IPS-18c (cell line): Measurements from ENCODE around the gene ITIH3.

Source experiments
- H3K4me3 ChIP-seq: 2 replicates; pipeline ENCODE4 v1.7.0; 2013; ENCODE audit warnings: low read depth, mild to moderate bottlenecking, low read length, moderate library complexity; ENCODE audit not compliant: insufficient read depth
- H3K9me3 ChIP-seq: one replicate; pipeline ENCODE4 v1.6.1; 2013; ENCODE audit warnings: mild to moderate bottlenecking, low read length, moderate library complexity; ENCODE audit not compliant: control insufficient read depth, insufficient read depth

The ITIH3 gene

DNA sequence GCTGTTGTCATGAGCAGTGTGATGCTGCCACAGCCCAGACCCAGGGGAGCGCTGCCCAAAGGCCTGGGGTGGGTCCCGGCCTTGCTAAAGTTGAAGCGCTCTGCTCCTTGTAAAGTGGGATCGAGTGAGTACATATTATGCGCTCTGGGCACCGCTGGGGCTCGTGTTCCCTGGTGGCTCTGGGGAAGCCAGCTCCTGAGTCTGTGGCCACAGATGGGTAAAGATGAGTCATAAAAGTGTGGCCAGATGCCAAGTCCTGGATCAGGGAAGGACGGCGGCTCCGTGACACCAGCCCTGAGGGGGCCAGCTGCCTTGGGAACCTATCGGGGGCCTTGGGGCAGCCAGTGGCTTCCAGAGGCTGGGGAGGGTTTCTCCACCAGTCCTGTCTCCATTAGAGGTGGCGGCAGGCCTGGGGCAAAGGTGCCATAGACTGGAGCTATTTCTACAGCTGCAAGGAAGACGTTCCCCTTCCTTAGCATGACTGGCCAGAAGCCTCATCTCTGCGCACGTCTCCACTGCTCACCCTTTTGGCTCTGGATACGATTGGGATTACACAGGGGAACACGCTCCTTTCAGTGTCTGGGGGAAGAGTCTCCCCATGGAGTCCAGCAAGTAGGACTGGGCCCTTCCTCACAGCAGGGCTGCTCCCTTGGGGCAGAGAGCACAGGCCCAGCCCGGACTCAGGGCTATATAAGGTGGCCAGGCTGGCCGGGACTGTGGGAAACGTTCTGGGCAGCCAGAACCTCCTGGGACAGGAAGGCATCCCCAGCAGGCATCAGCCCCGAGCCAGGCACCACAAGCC lies 37.1 kb downstream of the ITIH3 start:
- H3K4me3 ChIP-seq = no peak overlapping the region

DNA sequence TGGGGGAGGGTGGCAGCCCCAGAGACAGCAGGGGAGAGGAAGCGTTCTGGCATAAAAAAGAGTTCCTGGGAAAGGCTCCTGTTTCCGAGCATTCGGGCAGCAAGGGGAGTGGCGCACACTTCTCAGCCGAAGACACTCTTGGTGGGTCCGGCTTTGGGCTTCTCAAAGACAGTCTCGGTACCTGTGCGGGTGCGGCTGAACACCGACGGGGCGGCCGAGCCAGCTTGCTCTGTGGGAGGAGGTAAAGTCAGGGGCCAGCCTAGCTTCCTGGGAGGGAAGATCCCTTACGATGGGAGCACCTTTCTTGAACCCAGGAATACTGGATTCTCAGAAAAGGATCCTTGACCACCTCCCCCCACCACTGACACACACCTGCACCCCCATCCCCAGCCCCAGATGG lies 38.6 kb downstream of the ITIH3 start:
- no peak overlapping the region for H3K4me3 ChIP-seq
- H3K9me3 ChIP-seq = no peaks in the 10 kb centered on the region

More for the DNA sequence above, 37.1 kb downstream of the ITIH3 start:
- no peaks in the 10 kb centered on the region for H3K9me3 ChIP-seq

DNA sequence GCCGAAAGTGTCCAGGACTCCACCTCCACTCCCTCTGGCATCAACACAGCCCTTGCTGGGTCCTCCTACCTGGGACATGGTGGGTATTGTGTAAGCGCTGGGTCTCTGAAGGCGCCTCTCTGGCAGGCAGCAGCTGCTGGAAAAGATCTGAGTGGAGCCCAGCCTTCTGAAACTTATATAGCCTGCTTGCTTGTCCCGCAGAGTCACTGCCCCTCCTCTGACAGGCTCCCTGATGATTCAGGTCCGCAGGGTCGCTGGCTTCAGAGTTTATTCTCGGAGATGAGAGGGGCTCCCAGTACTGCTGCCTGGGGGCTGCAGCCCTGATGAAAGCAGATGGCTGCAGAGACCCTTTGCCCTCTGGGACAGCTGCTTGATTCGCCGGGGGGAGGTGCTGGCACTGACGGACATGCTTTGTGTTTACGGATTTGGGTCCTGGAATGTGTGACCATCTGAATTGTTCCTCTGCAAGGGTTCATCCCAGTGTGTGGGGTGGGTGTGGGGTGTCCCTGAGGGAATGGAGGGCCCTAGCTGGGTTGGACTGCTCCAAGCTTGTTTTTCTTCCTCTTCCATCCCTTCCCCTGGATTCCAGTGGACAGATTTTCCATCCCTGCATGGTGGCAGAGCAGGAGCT lies 40.4 kb downstream of the ITIH3 start, which contains the start of gene MUSTN1:
MUSTN1 (minus strand) TSS at position 149 of the 631 bp plus-strand sequence; CDS start at position 78, 71 bp downstream.
- no peak within 1 kb of the TSS for H3K4me3 ChIP-seq
- no peaks in the 10 kb centered on the region for H3K9me3 ChIP-seq

DNA sequence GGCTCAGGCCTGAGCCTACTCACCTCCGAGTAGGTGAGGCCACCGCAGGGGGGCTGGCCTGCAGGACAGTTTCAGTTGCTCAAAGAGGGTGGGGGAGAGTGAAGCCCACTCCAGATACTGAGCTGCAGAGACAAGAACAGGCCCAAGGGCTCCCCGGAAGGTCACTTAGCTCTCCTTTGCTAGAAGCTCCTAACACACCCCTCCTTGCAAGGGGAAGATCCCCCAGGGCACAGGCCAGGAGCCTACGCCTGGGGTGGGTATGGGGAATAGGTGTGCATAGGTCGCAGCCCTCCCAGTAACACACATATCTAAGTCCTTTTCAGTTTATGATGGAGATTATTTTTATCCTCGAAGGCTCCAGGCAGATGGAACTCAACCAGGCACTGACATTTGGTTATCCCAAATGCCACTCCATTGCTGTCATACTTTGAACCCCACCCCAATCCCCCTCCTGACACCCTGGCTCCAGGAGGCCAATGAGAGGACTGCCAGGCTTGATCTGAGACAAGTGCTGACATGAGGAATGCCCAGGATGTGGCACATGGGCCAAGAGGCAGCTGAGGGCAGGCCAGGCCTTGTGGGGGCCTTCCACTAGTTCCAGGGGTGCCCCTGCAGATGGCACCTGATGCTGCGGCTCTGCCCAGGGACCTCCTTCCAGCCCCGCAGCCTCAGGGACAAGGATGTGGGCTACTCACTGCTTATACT lies 41.3 kb downstream of the ITIH3 start:
- no peaks in the 10 kb centered on the region for H3K9me3 ChIP-seq
- H3K4me3 ChIP-seq = no peak overlapping the region

DNA sequence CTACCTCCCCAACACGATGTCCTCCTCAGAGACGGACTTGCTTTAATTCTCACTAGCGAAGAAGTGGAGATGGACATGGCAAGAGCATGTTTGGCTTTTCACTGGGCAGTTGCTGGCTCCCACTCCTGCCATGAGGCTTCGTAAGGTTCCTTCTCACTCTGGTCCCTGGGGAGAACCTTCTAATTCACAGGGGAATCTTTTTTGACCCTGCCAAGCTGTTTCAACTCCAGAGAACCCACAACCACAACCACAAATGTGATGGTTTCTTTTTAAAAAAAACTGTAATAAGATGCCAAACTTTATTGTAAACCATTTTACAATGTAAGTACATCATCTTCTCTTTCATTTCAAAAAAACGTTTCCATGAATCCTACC lies 41.9 kb downstream of the ITIH3 start:
- no peak overlapping the region for H3K4me3 ChIP-seq
- no peaks in the 10 kb centered on the region for H3K9me3 ChIP-seq

DNA sequence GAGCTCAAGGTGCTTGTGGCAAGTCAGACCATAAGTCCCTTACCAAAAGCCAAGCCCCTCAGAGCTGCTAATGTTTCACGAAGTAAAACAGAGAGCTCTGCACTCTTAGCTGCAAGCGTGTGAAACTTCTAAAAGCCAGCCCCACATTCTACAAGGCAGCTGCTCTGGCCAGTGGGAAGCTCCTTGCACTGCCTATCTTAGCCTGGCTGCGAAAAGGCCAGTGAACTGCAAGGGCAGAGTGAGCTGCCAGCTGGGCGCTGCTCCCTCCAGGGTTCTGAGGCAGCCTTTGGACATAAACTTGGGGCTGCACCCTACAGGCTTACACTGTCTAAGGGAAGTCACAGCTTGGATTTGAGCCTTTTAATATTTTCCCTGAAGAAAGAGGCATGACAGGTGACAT lies 42.4 kb downstream of the ITIH3 start:
- Histone ChIP-seq H3K9me3 (no peaks in the 10 kb centered on the region), H3K4me3 (no peak overlapping the region)

DNA sequence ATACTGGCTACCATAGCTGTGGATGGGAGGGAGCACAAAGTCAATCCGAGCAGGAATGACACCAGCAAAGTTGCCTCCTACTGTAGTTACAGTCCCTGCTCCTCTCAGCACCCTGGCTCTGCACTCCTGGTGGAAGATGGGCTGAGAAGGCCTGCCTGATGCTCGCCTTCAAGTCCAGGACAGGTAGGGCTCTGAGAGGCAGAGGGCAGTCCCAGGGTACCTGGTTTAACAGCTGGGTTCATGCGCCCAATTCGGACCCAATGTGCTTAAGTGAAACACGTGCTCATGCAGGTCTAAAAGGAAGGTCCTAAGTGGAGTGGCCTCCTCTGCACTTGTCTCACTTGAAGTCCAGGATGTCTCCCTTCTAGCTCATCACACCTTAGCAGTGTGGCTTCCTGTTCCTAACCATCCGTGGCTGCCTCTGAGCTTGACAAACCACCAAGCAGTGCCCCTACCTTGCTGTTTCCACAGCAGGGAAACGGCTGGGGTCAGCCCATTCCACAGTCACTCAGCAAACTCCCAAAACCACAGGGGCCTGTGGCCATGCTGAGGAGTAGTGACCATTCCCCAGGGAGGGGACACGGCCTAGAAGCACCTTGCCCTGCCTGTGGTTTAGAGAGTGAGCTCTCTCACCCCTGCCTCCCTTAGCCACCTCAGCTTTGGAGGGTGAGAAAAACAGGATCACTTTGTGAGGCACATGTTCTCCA lies 44.1 kb downstream of the ITIH3 start:
- Histone ChIP-seq H3K4me3 (no peak overlapping the region), H3K9me3 (no peaks in the 10 kb centered on the region)

DNA sequence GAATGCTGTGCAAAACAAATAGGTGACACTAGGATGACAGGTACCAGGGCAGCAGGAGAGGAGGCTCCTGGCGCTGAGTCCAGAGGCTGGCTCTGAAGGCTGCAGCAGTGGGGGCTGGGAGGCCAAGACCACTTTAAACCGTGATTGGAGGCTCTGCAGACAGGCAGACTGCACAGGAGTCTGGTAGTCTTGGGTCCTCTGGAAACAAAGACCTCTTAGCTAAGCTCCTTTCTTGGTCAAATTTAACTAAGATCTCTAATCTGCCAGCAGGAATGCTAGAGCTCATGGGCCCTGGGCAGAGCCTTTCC lies 44.6 kb downstream of the ITIH3 start:
- Histone ChIP-seq H3K9me3 (no peaks in the 10 kb centered on the region), H3K4me3 (no peak overlapping the region)

DNA sequence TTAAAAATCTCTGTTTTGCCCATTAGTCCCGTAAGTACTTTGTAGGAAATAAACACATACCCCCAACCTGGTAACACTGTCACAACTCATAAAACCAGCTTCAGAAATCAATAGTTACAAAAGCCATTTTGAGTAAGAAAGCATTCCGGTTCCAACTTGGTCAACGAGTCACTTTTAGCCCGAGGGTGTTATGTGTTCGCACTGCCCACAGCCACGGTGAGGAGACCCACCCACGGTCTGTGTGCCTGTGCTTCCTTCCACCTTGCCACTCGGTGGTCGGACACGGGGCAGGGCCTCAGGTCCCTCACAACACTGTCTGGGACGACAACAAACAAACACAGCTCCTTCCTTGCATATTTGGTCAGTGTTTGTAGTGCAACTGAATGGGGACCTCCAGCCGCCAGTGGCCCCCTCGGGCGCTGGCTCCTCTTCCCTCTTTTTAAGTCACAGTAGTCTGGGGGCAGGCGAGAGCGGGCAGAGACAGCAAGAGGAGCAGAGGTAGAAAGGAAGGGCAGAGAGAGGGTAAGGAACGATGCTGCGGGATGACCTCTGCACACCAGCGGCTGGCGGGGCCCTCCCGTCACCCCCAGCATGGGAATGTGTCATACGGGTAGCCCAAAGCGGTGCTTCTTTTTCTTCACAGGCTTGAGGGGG lies 45.4 kb downstream of the ITIH3 start:
- Histone ChIP-seq H3K4me3 (no peak overlapping the region), H3K9me3 (no peaks in the 10 kb centered on the region)

DNA sequence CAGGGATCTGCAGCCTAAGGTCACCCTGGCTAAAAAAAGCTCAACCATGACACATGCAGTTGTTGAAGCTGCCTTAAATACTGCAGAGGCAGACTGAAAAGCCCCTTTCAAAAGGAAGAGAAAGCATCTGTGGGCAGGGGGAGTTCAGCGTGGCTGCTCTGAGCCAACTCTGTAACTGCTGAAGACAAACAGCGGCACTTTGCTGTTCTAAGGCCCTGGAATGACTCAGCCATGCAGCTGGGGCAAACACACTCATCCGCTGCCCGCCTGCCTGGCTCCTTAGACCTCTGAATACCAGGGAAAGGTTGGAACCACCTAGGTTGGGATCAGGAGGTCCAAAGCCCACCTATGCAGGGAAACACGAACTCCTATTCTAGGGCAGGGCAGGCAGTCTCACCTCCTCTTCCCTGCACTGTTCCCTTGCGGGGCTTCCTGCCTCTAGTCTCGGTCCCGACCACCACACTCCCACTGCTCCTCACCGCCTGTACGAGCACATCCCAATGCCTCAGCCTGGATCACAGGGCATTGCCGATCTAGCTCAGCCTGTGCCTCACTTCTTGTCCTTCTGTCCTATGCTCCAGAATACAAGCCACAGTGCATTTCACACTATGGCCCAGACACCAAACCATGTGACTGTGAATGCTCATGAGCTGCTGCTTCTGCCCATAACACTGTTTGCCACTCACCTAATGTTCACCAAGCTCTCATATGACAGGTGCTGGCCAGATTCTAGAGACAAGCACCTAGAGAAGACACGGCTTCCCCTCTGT lies 46.8 kb downstream of the ITIH3 start:
- Histone ChIP-seq H3K4me3 (no peak overlapping the region), H3K9me3 (no peaks in the 10 kb centered on the region)

DNA sequence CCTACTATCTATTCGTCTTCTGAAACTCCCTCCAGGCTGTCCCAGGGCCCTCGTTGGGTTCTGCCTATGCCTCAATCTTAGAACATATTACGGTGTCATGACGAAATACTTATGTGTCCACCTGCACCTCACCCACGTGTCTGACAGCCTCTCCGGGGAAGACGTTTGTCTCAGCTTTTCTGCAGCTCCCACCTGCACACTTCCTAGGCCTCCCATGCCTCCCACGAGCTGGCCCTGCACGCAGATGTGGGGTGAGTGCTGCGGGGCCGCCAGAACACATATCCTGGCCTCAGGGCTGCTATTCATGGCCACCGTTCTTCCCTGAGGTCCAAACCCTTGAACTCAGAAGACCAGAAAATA lies 47.4 kb downstream of the ITIH3 start:
- H3K4me3 ChIP-seq = no peak overlapping the region
- no peaks in the 10 kb centered on the region for H3K9me3 ChIP-seq

DNA sequence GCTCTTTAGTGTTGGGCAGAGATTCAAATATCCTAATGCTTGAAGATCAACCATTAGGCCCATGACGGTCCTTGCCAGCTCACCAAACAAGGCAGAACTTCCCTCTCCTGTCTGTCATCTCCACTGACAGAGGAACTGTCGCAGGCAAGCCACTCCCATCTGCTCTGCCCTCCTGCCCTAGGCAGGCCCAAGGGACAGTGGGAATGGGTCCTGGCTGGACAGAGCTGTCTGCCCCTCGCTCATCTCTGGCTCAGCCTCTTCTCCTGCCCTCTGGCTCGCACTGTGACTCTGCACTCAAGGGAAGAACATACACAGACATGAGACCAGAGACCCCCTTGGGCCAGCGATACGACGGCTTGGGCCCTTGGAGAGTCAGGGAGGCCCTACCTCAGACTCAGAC lies 47.8 kb downstream of the ITIH3 start:
- Histone ChIP-seq H3K9me3 (no peaks in the 10 kb centered on the region), H3K4me3 (no peak overlapping the region)

DNA sequence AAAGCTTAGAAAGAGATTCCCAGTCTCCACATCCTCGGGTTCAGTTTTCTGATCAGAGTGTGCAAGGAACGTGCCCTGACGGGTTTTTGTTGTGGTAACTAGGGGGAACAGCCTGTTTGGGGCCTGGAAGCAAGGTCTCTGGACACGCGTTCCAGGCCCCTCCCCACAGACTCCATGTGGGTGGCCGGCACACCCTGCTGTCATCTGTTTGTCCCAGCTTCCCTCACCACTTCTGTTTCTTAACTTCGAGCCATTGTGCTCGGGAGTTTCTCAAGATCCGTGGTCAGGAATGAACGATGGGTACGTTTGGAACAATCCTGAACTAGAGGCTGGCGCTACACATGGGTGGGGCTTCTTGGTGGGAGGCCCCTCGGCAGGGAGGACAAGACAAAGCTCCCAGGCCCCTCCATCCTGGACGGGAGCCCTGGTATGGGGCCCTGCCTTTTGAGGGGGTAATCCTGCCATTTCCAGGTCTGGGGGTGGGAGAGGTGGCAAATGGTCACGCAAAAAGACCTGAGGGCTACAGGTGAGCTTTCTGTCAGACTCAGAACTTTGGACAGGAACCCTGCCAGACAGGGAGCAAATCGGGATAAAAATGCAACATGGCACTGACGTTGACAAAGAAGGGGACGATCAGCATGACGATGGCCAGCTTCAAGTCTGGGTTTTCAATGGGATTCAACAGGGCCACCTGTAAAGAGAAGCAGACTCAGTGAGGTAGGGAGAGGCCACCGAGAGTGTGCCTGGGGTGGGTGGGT lies 48.7 kb downstream of the ITIH3 start:
- Histone ChIP-seq H3K4me3 (no peak overlapping the region), H3K9me3 (no peaks in the 10 kb centered on the region)

DNA sequence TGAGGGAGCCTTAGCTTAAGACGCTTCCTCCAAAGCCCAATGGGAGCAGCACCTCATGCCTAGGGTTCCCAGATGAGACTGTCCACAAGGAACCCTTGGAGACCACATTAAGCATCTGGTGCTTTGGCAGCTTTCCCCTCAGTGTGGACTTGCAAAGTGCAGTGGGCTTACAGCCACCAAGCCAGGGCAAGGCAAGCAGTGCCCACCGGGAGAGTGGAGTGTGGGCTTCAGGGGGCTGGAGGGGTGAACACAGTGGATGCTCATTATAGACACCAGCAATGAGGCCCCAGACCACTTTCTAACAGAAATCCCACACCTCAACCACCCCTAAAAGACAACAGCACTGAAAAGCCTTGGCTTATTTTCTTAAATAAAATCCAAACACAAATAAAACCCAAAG lies 49.3 kb downstream of the ITIH3 start:
- Histone ChIP-seq H3K9me3 (no peaks in the 10 kb centered on the region), H3K4me3 (no peak overlapping the region)

DNA sequence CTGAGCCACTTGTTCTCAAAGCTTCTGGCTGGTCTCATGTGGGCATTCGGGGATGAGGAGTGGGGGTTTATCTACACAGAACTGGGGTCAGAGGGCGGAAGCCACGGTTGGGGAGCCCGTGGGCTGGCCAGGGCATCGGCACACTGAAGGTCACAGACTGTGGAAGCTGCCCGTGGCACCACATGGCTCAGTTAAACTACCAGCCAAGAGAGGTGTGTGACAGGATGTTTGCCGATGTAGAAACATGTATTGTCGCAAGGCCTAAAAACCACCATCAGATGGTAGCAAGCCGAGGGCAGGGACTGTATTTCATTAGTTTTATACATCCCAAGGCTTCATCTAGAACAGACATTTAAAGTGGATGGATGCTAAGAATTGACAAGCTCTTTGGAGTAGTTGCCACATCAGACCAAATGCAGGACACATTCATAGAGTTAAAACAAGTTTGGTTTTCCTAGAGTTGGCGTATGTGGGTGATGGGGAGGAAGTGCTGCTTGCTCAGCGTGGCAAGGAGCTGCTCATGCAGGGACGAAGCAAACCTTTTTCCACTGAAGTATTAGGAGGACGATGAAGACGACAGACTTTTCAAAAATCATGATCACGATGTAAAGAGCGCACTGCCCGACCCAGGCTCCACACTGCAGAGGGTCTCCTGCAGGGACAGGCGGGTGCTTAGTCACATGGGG lies 49.8 kb downstream of the ITIH3 start:
- H3K9me3 ChIP-seq = no peaks in the 10 kb centered on the region
- no peak overlapping the region for H3K4me3 ChIP-seq

DNA sequence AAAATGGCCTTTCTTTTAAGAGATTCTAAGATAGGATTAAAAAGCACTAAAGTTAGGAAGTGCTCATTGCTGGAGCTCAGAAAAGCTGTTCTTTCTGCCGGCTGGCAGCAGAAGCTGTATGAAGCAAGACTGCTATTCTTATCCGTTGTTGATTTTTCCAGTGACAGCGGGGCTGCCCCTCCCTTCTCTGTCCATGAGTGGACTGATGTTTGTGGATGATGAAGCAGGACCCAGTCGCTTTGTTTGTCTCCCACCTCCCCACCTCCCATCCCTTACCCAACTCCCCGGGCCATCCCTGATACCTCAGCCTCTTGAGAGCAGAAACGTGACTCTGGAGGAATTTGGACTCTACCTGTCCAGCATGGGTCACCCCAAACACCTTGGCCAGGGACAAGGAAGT lies 50.6 kb downstream of the ITIH3 start:
- H3K9me3 ChIP-seq = no peaks in the 10 kb centered on the region

More for the DNA sequence above, 50.6 kb downstream of the ITIH3 start:
- H3K4me3 ChIP-seq = no peak overlapping the region
